NCI-H345 treated with DMSO at 0.1 percent for 48 hours (cell line): ENCODE measurements around the gene RGPD3.
"Not testable (repeated sequence)": the region's sequence is repeated elsewhere in the genome, so short reads cannot be mapped to it uniquely, and the experiment has no call there.

Experiments
- DNase-seq: peaks from one replicate; lab custom pipeline; 2025; ENCODE audit not compliant: unreplicated experiment; lab: John Stamatoyannopoulos, UW

The RGPD3 gene

DNA sequence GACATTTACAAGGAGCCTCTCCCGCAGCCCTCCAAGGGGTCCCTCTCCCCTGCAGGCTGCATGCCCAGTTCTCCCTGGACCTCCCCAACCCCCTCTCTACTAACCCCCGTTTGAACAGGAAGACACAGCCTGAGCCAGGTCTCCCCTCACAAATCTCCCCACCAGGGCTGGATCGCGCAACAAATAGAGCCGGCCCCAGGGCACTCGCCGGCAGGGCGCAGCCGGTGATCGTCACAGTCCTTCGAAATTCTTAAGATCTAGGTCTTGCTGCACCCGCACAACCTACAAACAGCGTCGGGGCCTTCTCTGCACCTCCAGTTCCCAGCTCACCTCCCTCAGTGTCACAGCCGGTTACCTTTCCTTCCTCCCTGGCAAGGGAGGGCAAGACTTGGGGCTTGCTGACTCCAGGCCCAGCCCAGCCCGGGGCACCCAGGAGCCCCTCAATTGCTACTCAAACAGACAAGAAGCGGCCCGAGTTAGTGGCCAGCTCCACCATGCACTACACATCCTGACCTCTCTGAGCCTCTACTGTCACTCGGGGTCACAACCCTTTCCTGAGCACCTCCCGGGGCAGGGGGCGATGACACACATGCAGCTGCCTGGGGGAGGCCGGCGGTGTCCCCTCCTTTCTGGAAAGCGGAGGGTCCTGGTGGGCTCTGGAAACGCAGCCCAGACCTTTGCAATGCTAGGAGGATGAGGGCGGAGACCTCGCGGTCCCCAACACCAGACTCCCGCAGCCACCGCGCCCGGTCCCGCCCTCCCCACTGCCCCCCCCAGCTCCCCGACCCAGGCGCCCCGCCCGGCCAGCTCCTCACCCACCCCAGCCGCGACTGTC lies 18.6 kb upstream of the RGPD3 start, which contains the start of gene CD8B2:
TSS of gene CD8B2 (plus strand) at position 814 of the 835 bp plus-strand sequence. CDS start 63 bp downstream, outside the sequence.
- DNase-seq: not testable (repeated sequence)

DNA sequence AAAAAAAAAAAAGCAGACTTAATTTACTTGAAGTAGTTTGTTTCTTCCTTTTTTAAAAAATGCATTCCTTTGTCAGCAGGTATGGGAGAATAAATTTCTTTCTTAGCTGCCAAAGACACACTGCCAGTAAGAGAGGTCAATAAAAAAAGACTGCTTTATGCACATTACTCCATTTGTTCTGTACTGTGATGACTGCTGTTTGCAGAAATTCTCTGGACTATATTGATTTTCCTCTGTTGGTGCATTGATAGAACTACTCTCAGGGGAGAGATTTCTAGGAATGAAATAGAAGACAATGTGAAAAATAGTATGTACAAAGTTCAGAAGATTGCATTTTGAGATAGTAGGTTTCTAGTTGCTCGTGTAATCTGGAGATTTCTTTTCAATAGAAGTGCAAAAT lies 11.3 kb upstream of the RGPD3 start:
- DNase-seq: not testable (repeated sequence)

GRCh38 chr2:106477647-106478046 lies 9.4 kb upstream of the RGPD3 start:
- DNase-seq: not testable (repeated sequence)

- not testable (repeated sequence) for DNase-seq
Observed at GRCh38 chr2:106470658-106471057, 2.4 kb upstream of the RGPD3 start.

DNA sequence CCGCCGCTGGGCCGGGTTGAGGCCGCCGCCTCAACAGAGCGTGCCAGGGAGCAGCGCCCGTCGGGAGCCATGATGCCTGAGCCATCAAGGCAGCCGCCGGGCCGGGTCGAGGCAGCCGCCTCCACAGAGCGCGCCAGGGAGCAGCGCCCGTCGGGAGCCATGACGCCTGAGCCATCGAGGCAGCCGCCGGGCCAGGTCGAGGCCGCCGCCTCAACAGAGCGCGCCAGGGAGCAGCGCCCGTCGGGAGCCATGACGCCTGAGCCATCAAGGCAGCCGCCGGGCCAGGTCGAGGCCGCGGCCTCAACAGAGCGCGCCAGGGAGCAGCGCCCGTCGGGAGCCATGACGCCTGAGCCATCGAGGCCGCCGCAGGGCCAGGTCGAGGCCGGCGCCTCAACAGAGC lies 697 bp downstream of the RGPD3 start:
- not testable (repeated sequence) for DNase-seq

DNA sequence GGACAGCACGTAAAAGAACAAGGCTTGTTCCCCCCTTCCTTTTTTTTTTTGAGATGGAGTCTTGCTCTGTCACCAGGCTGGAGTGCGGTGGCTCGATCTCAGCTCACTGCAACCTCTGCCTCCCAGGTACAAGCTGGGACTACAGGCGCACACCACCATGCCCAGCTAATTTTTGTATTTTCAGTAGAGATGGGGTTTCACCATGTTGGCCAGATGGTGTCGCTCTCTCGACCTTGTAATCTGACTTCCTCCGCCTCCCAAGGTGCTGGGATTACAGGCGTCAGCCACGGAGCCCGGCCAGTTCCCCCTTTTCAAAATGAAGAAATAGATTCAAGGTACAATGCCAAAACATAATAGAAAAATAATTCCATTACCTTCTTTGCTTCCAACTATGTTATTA lies 6.3 kb downstream of the RGPD3 start:
- DNase-seq: not testable (repeated sequence)

- DNase-seq: not testable (repeated sequence)
Observed at GRCh38 chr2:106390680-106391079, 77.5 kb downstream of the RGPD3 start.

- not testable (repeated sequence) for DNase-seq
Observed at GRCh38 chr2:106388814-106389410, 79.3 kb downstream of the RGPD3 start.

GRCh38 chr2:106384548-106384947 lies 83.7 kb downstream of the RGPD3 start:
- DNase-seq: not testable (repeated sequence)

- DNase-seq: not testable (repeated sequence)
Observed at GRCh38 chr2:106381867-106382266, 86.3 kb downstream of the RGPD3 start.

DNA sequence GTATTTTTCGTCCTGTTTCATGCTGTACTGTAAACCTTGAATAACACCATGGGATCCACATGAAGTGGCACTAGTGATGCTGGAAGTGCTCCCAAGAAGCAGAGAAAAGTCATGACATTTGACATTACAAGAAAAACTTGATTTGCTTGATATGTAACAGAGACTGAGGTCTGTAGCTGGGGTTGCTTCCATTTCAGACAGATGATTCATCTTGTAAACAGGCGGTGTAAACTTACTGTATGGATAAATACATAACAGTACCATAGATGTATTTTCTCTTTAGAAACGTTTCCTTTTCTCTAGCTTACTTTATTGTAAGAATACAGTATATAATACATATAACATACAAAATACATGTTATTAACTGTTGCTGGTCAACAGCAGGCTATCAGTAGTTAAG lies 88.6 kb downstream of the RGPD3 start:
- not testable (repeated sequence) for DNase-seq

DNA sequence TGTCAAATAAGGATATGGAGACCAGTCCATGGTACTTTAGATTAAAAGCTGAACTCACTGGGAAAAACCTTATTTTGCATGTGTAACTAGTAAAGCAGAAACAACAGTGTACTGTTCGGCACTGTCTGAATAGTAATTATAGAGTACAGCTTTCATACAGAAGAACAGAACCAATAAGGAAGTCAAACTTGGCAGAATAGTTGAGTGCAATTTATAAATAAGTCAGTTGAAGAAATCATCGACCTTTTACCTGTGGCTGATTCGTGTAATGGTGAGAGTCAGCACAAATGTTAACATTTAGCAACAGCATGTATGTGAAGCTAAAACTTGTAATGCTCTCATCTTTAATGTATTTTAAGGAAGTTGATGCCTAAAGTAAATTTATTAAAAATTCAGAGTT lies 99.0 kb downstream of the RGPD3 start:
- DNase-seq: not testable (repeated sequence)

DNA sequence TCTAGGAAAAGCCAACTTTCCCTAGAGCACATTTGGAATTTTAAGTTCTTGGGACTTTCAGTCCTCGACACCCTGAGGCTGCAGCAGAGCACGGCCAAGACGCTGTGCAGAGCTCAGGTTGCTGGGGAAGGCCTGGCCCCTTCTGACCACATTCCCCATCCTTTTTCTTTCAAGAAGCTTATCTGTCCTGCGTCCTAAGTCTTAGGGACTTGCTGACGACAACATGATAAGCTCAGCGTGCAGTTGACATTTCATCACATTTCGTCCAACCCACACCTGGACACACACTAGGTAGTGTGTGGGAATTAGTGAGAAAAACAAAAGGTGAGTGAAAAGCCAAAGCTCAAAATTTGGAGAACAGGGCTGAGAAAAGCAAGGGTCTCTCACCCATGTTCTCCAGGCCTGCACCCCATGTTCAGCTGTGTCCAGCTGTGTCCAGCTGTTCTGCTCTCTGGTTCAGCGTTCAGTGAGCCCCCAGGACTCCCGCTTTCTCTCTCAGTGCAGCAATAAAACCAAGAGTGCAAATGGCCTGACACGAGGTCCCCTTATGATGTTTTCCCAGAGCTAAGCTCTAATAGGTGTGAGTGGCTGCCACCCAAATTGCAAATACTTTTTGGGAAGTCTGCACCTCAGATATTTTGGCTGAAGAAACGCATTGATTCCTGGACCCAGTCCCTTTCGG lies 101.9 kb downstream of the RGPD3 start:
- no peak for DNase-seq

- DNase-seq: no peak
Observed at GRCh38 chr2:106363791-106364190, 104.4 kb downstream of the RGPD3 start.

GRCh38 chr2:106362789-106363188 lies 105.4 kb downstream of the RGPD3 start:
- DNase-seq: no peak

GRCh38 chr2:106359512-106359911 lies 108.7 kb downstream of the RGPD3 start:
- no peak for DNase-seq

DNA sequence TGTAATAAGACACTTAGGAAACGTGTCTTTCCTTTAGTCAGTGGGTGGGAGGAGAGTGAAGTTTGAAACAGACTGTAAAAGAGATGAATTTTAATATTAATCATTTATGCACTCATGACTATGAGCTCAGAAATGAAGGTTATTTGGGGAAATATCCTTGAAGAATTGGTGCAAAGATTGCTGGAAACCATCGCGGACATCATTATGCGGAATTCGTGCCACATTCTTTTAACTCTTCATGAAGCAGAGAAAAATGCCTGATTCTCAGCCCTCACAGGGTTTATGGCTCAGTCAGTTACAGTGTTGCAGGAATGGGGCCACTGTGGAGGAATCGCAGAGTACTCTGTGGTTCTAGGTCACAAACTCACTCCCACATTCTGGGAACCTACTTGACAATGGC lies 109.7 kb downstream of the RGPD3 start:
- no peak for DNase-seq

GRCh38 chr2:106358081-106358480 lies 110.1 kb downstream of the RGPD3 start:
- no peak for DNase-seq

- DNase-seq: no peak
Observed at GRCh38 chr2:106356291-106356690, 111.9 kb downstream of the RGPD3 start.

- no peak for DNase-seq
Observed at GRCh38 chr2:106353676-106354075, 114.5 kb downstream of the RGPD3 start.

DNA sequence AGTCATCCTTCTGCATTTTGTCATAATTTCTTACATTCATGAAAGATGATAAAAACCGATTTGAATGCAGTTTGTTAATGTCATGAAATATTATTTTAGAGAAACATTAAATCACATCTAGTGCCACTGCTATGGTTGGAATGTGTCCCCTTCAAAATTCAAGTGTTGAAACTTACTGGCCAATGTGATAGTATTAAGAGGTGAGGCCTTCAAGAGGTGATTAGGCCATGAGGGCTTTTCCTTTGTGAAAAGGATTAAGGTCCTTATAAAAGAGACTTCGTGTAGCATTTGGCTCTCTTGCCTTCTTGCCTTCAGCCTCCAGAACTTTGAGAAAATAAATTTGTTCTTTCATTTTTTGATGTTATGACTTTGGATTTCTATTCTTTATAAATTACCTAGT lies 117.2 kb downstream of the RGPD3 start:
- DNase-seq: no peak

DNA sequence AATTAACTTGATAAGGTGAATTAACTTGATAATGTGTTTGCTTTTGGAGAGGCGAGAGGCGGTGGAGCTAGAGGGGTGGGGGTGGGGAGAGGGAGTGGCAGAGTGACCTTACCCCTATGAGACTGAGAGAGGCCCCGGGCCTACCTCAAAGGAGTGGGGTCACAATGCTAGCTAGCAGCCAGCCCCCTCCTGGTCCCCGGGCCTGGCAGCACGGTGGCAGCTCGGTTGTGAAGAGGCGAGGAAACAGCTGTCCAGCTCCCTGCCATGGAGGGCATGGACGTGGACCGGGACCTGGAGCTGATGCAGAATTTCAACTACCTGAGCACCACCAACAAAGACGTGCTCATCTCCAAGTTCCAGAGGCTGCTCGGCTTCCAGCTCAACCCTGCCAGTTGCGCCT lies 123.9 kb downstream of the RGPD3 start:
- DNase-seq: no peak
